Measurements from ENCODE around the gene ACVR1B.

DNA sequence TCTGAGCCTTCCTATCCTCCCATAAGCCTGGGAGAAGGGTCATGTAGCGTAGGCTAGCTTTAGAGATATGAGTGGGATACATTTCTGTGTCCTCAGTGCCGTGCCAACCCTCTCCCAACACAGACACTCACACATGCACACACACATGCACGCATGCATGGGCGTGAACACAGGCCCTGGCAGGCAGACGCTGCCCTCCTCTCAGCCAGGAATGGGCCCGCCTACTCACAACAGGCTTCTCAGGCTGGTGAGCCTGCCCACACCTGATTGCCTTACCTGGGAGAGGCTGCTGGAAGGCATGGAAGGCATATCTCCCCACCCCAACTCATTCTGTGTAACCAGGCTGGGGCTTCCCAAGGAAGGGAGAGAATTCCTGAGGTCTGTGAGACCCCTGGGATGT lies 12.8 kb upstream of the ACVR1B start:
- TF ChIP-seq EZH2 (IDR thresholded peaks at IDR 0.05; ENCODE audit: low read depth, unreplicated experiment) (no peak), ZNF114 (CRISPR knock-in tag; IDR thresholded peaks at IDR 0.05) (no peak)
- TF ChIP-seq, protein P1, sequence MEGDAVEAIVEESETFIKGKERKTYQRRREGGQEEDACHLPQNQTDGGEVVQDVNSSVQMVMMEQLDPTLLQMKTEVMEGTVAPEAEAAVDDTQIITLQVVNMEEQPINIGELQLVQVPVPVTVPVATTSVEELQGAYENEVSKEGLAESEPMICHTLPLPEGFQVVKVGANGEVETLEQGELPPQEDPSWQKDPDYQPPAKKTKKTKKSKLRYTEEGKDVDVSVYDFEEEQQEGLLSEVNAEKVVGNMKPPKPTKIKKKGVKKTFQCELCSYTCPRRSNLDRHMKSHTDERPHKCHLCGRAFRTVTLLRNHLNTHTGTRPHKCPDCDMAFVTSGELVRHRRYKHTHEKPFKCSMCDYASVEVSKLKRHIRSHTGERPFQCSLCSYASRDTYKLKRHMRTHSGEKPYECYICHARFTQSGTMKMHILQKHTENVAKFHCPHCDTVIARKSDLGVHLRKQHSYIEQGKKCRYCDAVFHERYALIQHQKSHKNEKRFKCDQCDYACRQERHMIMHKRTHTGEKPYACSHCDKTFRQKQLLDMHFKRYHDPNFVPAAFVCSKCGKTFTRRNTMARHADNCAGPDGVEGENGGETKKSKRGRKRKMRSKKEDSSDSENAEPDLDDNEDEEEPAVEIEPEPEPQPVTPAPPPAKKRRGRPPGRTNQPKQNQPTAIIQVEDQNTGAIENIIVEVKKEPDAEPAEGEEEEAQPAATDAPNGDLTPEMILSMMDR (conservative IDR thresholded peaks at IDR 0.05; ENCODE audit: low read depth in 2 of 2) = no peak

All from GM23338 (cell line).